HepG2 (cell line): Measurements from ENCODE around the gene ZNF514. TPM values are rescaled to one million over a fixed set of nuclear protein-coding genes. Genes with fewer than 3 reads are reported as not detected.

Experiments used
- AGO2 ChIP-seq: fragments of 200-400 bp; formaldehyde crosslinking; optimal IDR thresholded peaks from 2 replicates; pipeline ENCODE3; 2017; ENCODE audit warnings: mild to moderate bottlenecking, low read depth, low read length, moderate library complexity
- HCFC1 ChIP-seq: fragments of 150-350 bp; IDR thresholded peaks from 2 replicates; pipeline ENCODE4 v1.6.1; 2014; ENCODE audit warnings: low read depth, low read length
- HNF4A ChIP-seq: sonication (generic); formaldehyde crosslinking; IDR thresholded peaks from 2 replicates; pipeline ENCODE4 v1.4.0; 2020; ENCODE audit warnings: missing genetic modification reagents
- IRX3 ChIP-seq: sonication (generic); formaldehyde crosslinking; IDR thresholded peaks from 2 replicates; pipeline ENCODE4 v1.8.1; 2023; ENCODE audit warnings: mild to moderate bottlenecking, low read depth, missing genetic modification reagents, borderline replicate concordance
- JUND ChIP-seq: sonication (generic); formaldehyde crosslinking; IDR thresholded peaks from 2 replicates; pipeline ENCODE4 v1.8.0; 2022; ENCODE audit warnings: mild to moderate bottlenecking, missing genetic modification reagents
- NR2F1 ChIP-seq, 2 experiments: fragments of 450-650 bp in 1 of 2; formaldehyde crosslinking in 1 of 2; IDR thresholded peaks; 2 replicates each; pipeline versions ENCODE4 v1.5.0 to v1.6.1; 2016 to 2020; ENCODE audit warnings: mild to moderate bottlenecking in 1 of 2, missing compliant biosample characterization in 1 of 2, missing genetic modification reagents in 1 of 2, moderate library complexity in 1 of 2
- POGK ChIP-seq: sonication (generic); formaldehyde crosslinking; conservative IDR thresholded peaks from 2 replicates; pipeline ENCODE4 v1.8.0; 2022; ENCODE audit warnings: mild to moderate bottlenecking, moderate library complexity, missing genetic modification reagents
- TGIF2 ChIP-seq: IDR thresholded peaks from 2 replicates; pipeline ENCODE4 v1.6.1; 2016; ENCODE audit warnings: control low read depth, missing compliant biosample characterization
- ZBTB39 ChIP-seq: sonication (generic); formaldehyde crosslinking; IDR thresholded peaks from 2 replicates; pipeline ENCODE4 v1.5.0; 2020; ENCODE audit warnings: missing genetic modification reagents
- ZNF280D ChIP-seq: sonication (generic); formaldehyde crosslinking; IDR thresholded peaks from 2 replicates; pipeline ENCODE4 v1.5.1; 2020; ENCODE audit warnings: mild to moderate bottlenecking, missing genetic modification reagents
- ZNF296 ChIP-seq: sonication (generic); formaldehyde crosslinking; conservative IDR thresholded peaks from 2 replicates; pipeline ENCODE4 v1.5.0; 2020; ENCODE audit warnings: mild to moderate bottlenecking, missing genetic modification reagents
- ZNF564 ChIP-seq: sonication (generic); formaldehyde crosslinking; IDR thresholded peaks from 2 replicates; pipeline ENCODE4 v1.8.1; 2023; ENCODE audit warnings: mild to moderate bottlenecking, missing genetic modification reagents
- ZNF670 ChIP-seq: sonication (generic); formaldehyde crosslinking; IDR thresholded peaks from 2 replicates; pipeline ENCODE4 v1.8.0; 2022; ENCODE audit warnings: mild to moderate bottlenecking, missing genetic modification reagents, borderline replicate concordance
- ZNF790 ChIP-seq: sonication (generic); formaldehyde crosslinking; IDR thresholded peaks from 2 replicates; pipeline ENCODE4 v1.8.0; 2022; ENCODE audit warnings: missing genetic modification reagents, mild to moderate bottlenecking, borderline replicate concordance
- polyA plus RNA-seq, 8 experiments: library from polyadenylated mRNA; depleted of rRNA in 3 of 8; stranded (reverse) in 7 of 8; unstranded in 1 of 8; fragments of >200 nt; fragmentation: Illumina TruSeq in 4 of 8; extraction: Trizol in 4 of 8; gene quantifications; 2 replicates each; pipeline versions ENCODE4 v1.2.1 to v1.2.3, GENCODE V29; 2011 to 2016; ENCODE audit warnings: low read depth in 4 of 8, missing spikeins in 1 of 8, mixed read lengths in 1 of 8; ENCODE audit not compliant: insufficient read depth in 1 of 8
- total RNA-seq, 5 experiments: library from RNA; depleted of rRNA; stranded (reverse); fragments of >200 nt; fragmentation: Illumina TruSeq; extraction: Trizol; gene quantifications; 2 replicates each; pipeline ENCODE4 v1.2.3, GENCODE V29; 2016; ENCODE audit warnings: low read depth in 1 of 5
- TF ChIP-seq, protein P1 (sequence below): sonication (generic); formaldehyde crosslinking; IDR thresholded peaks from 2 replicates; pipeline ENCODE4 v1.5.0; 2020; ENCODE audit warnings: missing genetic modification reagents
- TF ChIP-seq, protein P2 (sequence below): sonication (generic); formaldehyde crosslinking; IDR thresholded peaks from 2 replicates; pipeline ENCODE4 v1.4.0; 2020; ENCODE audit warnings: missing genetic modification reagents, borderline replicate concordance

The ZNF514 gene
- total and polyA plus RNA-seq, 2 of the 13 experiments (the other 11 are each of a cell fraction or from before 2014, with no cell fraction given) = 15.2 to 18.7 TPM

DNA sequence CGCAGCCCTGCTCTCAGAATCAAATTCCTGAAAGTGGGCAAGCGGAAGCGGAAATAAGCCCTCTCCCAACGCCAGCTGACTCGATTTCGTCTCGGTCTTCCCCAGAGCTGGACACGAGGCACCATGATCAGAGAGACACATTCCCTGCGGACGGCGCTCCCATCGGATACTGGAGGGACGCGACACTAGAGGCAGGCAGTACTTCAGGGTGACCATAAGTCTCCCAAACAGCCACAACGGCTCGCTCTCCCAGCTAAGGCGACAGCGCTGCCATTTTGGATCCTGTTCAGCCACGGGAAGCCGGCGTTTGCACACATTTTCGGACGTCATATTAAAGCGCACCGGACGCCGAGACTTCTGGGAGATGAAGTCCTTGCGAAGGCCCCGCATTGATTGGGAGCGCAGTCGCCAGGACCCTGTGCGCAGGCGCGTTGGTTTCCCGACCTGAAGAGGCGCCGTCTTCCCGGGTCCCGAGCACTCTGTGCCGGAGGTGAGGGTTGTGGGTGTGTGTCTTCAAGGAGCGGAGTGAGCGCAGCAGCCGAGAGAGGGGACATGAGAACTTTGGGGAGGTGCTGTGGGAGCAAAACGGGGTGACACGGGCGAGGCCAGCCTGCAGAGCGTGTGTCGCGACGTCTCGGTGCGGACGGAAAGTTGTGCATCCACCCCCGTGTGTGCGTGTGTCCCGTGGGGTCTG is 5.9 kb upstream of the ZNF514 start, which contains the start of gene ZNF2 (continued):
- TF ChIP-seq, protein P1, sequence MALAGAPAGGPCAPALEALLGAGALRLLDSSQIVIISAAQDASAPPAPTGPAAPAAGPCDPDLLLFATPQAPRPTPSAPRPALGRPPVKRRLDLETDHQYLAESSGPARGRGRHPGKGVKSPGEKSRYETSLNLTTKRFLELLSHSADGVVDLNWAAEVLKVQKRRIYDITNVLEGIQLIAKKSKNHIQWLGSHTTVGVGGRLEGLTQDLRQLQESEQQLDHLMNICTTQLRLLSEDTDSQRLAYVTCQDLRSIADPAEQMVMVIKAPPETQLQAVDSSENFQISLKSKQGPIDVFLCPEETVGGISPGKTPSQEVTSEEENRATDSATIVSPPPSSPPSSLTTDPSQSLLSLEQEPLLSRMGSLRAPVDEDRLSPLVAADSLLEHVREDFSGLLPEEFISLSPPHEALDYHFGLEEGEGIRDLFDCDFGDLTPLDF = no peak; the same call in 1 of the 2 replicates
- TF ChIP-seq TGIF2 (CRISPR knock-in tag) (peak; percentile 78), ZNF280D (CRISPR knock-in tag) (peak; percentile 96), HCFC1 (peak; percentile 99), ZBTB39 (no peak; the same call in 1 of the 2 replicates), NR2F1 (CRISPR knock-in tag; IDR thresholded peaks at IDR 0.05) (no peak), IRX3 (no peak), HNF4A (CRISPR knock-in tag) (no peak), ZNF790 (CRISPR knock-in tag) (0 out of 2 replicates have a peak, but pooled peaks have one; percentile 29), ZNF670 (CRISPR knock-in tag) (peak; percentile 6), POGK (CRISPR knock-in tag) (peak; percentile 96), ZNF296 (no peak), ZNF564 (CRISPR knock-in tag) (peak; percentile 77; the same call in 1 of the 2 replicates), JUND (CRISPR knock-in tag) (no peak), AGO2 (peak; percentile 53)
- TF ChIP-seq, protein P2, sequence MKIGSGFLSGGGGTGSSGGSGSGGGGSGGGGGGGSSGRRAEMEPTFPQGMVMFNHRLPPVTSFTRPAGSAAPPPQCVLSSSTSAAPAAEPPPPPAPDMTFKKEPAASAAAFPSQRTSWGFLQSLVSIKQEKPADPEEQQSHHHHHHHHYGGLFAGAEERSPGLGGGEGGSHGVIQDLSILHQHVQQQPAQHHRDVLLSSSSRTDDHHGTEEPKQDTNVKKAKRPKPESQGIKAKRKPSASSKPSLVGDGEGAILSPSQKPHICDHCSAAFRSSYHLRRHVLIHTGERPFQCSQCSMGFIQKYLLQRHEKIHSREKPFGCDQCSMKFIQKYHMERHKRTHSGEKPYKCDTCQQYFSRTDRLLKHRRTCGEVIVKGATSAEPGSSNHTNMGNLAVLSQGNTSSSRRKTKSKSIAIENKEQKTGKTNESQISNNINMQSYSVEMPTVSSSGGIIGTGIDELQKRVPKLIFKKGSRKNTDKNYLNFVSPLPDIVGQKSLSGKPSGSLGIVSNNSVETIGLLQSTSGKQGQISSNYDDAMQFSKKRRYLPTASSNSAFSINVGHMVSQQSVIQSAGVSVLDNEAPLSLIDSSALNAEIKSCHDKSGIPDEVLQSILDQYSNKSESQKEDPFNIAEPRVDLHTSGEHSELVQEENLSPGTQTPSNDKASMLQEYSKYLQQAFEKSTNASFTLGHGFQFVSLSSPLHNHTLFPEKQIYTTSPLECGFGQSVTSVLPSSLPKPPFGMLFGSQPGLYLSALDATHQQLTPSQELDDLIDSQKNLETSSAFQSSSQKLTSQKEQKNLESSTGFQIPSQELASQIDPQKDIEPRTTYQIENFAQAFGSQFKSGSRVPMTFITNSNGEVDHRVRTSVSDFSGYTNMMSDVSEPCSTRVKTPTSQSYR (CRISPR knock-in tag) = no peak
